Measurements from ENCODE around the gene KRT84.
A peak's percentile ranks its signal among the peaks of the same experiment; 100 is the strongest.
"Not testable (repeated sequence)": the region's sequence is repeated elsewhere in the genome, so short reads cannot be mapped to it uniquely, and the experiment has no call there.

KRT84 gene

DNA sequence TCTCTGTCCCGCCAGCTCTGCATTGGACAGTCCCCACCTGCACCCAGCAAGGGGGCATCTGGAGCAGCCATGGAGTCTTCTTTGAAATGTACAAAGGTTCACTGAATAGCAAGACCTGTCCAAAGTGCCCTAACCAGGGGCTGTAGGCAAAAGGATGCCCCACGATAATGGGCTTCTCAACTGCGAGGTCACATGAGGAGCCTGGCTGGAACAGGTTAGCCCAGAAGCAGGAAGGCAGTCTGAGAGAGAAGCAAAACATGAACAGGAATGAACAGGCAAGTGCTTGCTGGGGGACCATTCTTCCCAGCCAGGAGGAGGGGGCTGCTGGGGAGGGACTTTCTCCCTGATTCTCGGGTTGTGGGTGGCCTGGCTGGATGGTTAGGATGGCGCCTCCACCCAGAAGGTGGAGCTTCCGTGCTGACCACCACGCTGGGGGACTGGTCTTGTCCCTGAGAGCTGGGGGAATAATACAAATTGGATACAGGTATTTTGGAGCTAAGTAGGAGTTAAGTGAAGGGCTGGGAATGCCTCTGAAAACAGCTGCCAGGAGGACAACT lies 25.3 kb downstream of the KRT84 start:
- no peak for DNase-seq (ENCODE audit: low spot score)

DNA sequence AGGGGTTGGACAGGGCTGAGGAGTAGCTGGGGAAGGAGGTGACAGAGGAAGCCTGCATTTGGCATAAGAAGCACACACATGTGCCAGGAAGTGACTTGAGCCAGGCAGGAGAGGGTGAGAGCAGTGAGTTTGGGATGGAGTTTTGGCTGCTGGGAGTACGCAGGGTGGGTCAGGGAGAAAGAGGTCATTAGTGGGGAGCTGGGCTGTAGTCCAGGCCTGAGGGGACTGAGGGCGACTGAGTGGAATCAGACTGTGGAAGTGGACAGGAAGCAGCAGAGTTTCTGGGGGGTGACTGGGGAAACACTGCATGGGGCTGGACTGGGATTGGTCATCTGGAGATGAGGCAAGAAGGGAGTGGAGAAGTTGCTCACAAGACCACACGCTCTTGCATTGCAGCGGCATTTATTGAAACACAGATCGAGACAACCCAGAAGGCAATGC lies 25.8 kb downstream of the KRT84 start:
- no peak for DNase-seq (ENCODE audit: low spot score)

DNA sequence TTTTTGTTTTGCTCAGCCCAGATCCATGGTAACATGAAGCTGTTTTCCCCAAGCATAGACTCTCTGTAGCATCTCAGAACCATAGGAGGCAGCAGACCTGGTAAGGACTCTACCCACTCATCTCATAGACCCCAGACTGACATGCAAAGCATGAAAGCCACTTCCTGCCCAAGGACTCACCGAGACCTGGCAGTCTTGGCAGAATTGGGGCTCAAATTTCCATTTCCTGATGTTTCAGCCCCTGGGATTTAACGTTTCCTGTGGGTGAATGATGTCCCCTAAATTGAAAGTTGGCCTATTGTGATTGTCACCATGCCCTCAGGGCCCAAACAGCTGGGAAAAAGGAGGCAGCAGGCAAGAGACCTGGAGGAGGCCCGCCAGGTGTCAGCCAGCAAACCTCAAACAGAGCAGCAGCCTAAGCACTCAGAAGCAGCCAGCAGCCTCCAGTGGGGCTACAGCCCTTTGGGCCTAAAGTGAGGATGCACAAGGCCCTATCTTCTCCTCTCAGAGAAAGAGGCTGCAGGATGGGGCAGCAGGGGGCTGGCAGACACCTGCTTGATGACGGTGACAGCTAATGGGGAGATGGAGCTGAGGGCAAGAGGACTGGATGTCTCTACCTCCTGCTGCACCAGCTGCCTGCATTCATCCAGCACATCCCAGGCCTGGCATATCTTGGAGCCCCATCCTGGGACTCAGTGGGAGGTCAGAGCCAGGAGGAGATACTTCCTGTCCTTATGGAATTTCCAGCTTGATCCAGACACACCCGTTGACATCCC lies 26.7 kb downstream of the KRT84 start:
- no peak for DNase-seq (ENCODE audit: low spot score)

DNA sequence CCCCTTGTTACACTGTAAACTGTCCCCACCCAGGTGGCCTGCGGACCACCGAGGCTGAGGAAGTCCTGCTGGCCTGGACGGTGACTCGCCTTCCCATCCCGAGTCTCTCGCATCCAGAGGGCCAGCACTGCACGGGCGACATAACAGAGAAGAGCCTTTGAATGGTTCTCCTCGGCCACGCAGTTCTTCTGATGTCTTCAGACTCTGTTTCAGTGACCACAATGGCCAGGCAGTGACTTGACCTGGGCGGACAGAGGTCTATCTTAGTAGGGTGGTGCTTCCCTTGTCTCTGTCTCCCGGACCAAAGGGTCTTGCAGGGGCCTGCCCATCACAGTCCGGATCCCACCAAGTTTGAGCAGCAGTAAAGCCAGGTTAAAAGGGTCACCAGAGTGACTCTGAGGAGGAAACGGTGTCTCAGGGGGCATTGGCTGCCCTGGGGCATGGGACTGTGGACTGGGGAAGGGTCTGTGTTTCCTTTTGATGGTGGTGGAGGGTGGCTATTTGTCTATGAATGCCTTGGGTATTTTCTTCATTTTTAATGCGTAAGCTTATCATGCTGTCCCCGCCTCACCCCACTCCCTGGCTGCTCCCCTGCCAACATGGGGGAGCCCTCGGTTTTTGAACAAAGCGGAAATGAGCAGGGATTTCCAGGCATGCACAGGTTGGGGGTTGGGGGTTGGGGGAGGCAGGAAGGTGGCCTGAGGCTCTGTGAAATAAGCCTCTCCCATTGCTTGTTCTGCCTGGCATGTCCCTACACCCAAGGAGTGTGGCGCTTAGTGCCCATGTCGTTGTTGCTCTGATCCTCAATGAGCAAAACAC lies 28.5 kb downstream of the KRT84 start:
- DNase-seq (ENCODE audit: low spot score) = no peak

DNA sequence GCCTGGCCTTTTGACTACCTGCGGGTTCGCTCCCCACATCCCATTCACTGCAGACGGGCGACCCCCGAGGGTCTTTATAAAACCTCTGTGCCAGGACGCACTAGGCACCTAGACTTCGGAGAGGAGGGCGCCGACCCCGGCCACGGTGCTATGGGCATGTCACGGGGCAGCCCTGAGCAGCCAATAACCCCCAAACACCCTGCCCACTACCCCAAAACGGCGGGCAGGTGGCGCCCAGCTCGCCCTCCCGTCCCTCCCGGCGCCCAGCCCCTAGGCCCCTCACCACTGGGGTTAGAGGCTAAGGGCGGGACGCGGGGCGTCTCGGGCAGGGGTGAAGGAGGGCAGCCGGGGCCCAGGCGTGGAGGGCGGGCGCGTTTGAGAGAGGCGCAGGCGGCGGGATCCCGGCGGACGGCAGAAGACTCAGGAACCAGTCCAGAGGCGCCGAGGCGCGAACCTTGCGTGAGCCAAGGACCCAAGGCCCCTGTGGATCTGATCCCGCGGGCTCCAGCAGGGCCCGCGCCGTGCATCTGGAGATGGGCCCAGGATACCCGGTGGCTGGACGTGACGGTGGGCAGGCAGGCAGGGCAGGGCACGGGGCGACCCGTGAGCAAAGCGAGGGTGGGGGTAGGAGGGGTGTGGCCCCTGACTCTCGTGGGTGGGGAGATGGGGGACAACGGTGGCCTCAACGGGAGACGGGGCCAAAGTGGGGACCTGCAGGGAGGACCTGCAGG lies 29.3 kb downstream of the KRT84 start:
- no peak for DNase-seq (ENCODE audit: low spot score)

DNA sequence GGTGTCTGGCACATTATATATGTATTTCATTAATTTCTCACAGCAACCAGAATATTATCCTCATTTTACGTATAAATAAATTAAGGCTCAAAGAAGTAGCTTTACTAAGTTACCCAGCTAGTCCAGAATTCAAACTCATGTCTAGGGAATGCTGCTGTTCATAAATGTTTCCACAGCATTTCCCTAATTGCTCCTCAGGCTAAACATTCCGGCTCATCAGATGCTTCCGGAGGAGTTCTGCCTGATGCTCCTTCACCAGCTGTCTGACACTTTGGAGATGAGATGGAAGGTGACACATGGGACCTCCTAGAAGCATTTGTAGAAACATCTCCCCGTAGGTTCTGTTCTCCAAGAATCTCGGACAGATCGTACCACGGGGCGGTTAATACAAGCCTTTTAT lies 30.3 kb downstream of the KRT84 start:
- no peak for DNase-seq (ENCODE audit: low spot score)

DNA sequence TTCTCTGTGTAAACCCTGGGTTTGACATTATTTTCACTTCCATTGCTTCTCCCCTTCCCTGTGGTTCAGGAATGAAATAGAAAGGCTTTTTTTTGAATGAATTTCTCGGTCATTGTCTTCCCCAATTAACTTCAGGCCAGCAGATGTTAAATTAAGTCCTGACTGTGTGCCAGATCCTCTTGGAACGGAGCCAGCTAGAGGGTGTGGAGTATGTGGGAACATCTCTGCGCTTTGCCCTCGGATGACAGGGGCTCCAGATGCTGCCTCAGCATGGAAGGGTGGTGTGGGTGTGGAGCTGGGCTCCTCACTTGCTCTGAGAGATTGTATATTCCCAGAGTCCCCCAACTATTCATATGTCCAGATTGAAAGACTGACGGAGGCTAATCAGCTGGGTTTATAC lies 31.3 kb downstream of the KRT84 start:
- DNase-seq (ENCODE audit: low spot score) = no peak

DNA sequence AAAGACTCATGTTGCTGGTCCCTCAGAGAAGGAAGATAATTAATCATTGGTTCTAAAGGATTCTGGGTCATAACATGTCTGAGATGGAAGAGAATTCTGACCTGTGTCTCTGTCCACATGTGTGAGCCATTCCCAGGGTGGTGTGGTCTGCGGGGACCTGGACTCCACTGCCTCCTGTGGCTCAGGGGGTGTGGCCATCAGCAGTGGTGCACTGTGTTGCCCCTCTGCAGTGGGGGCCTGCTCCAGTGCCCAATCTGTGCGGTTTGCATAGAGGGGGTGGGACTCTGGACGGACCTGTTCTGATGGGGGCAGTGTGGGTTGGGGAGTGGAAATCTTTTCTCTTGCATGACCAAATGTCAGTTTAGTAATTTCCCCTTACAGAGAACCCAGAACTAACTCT lies 31.7 kb downstream of the KRT84 start:
- no peak for DNase-seq (ENCODE audit: low spot score)

DNA sequence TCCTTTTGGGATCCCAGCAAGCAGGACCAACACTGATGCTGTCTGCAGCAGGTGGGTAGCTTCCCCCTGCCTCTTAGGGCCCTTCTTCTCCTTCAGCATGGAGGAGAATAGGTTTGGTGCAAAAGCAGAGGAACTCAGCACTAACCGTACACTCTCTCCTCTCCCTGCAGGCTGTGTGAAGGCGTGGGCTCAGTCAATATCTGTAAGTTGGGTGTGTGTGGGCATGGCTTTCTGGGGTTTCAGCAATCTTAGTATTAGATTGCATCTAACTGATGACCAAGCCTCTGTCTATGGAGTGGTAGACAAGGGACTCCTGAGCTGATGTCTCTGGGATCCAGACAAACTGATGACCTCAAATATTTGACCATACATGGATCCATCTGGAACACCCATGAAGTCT lies 32.5 kb downstream of the KRT84 start:
- DNase-seq (ENCODE audit: low spot score) = no peak

DNA sequence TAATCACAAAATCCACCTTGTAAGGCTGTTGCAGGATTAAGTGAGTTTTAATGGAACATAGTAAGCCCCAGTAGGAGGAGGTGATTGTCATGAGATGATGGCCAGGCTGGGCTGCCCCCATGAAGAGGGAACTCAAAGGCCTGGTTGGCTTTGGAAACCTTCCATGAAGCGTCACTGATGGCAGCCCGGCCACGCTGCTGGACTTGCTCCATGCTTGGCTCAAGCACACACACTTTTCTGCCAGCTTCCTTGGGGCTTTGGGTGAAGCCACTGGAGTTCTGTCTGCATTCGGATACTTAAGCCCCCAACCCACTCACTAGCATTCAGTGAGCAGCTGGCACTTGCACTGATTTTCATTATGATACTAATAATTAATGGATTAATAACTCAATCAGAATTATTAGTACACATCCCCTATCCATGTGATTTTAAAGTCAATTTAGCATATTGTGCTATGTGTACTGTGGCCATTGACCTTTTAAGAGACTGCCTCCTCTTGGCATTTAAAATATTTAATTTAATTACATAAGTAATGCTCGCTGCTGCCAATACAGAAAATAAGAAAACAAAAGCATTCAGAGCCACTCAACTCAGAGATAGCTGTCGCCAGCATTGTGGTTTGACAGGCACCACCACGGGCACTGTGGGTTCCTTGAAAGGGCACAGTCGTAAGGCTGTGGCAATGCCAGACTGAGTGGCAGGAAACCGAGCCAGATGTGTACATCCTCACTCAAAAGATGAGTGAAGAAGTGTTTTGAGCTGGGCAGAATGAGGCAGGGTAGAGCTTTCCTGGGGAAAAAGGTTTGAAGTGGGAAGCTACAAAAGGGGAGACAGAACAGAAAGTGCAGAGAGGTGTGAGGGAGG lies 34.0 kb downstream of the KRT84 start:
- no peak for DNase-seq (ENCODE audit: low spot score)

DNA sequence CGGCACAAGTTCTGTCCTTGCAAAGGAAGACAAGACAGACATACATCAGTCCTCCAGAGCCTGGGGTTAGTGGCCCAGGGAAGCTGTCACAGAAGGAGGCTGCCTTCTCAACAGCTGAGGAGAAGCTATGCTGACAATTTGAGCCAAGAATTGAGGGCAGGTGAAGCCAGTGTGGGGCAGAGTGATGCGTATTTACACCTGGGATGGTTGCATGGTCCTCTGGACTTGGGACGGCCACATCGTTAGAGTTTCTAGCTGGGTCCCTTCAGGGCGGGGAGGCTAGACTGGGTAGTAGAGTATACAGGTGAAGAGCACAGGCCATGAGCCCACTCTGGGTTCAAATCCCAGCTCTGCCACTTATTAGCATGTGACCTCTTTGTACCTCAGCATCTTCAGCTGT lies 34.7 kb downstream of the KRT84 start:
- DNase-seq (ENCODE audit: low spot score) = no peak

DNA sequence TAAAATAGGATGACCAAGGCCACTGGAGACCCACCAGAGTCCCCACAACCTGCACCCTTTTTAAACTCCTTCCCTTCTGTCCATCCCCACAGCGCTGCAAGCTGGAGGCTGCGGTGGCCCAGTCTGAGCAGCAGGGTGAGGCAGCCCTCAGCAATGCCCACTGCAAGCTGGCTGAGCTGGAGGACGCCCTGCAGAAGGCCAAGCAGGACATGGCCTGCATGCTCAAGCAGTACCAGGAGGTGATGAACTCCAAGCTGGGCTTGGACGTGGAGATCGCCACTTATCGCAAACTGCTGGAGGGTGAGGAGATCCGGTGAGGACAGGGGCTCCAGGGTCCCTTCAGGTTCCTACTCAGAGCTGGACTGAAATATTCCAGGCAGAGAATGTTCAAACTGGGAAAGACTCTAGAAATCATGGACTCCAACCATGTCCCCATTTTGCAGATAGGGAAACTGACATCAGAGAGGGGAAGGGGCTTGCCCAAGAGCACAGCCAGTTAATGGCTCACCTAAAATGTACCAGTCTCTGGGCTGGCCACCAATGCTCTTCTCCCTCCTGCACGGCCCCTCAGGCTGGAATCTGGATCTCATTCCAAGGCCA lies 35.3 kb downstream of the KRT84 start:
- no peak for DNase-seq (ENCODE audit: low spot score)

DNA sequence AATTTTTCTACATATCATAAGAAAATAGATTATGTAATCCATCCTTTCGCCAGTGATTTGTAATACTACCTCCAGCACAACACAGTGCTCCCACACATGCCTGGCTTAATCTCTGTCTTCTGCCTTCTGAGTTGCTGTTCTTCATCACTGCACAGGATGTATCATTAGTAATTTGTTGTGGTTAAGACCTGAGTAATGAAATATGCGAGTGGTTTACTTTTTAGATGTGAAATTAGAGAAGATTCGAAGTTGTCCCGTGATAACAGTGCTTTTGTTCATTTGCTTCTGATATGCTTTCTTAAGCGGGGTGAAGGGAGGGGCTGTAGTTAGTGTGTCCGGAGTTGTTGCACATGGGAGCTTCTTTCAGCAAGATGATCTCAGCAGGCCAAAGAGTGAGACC lies 36.3 kb downstream of the KRT84 start:
- peak; percentile 76 for DNase-seq (ENCODE audit: low spot score)

DNA sequence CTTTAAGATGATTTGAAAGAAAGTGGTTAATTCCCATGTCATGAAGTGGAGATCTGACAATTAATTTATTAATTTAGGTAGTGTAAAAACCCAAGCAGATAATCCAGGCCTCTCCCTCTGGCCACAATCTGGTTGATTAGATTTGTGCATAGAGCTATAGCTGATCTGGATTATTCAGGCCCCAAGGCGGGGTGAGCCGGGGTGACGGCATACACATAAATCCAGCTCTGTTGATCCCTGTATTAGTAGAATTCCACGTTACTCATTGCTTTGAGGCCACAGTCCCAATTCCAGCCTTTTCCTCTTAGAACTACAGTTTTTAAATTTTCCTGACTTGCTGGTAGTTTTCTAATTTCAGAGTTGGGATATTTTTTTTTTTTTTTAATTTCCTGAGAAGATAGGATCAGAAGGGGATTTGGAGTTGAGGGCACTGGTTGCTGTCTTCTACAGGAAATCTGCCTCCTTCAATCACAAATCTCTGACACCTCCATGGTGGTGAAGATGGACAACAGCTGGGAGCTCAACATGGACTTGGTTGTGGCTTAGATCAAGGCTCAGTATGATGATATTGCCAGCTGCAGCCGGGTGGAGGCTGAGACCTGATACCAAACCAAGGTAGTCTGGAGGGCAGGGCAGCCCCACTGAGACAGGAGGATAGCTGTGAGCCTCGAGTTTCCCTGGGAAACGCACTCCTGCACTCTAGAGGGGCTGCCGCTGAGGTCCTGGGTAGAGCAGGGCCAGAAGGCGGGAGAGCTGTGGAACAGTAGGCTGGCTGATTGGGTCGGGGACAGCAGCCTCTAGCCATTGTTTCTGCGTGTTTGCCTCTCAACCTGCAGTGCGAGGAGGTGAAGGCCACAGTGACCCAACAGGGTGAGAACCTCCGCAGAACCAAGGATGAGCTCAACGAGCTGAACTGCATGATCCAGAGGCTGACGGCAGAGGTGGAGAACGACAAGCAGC lies 37.6 kb downstream of the KRT84 start:
- DNase-seq (ENCODE audit: low spot score) = no peak

DNA sequence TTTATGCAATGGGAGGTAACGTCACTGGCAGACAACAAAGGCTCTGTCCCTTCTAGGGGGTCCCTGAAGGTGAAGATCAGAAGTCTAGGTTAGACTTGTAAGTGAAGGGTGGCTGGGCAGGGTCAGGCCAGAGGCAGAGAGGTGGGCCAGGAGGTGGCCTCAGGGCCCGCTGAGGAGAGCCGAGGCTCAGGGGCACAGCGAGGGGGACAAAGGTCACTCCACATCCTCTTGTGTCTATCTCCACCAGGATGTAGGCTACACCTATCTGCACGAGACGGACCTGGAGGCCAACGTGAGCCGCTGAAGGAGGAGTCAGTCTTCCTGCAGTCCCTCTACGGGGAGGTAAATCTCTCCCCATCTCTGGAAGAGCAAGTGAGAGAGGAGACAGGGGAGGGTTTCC lies 38.4 kb downstream of the KRT84 start:
- DNase-seq (ENCODE audit: low spot score) = no peak

DNA sequence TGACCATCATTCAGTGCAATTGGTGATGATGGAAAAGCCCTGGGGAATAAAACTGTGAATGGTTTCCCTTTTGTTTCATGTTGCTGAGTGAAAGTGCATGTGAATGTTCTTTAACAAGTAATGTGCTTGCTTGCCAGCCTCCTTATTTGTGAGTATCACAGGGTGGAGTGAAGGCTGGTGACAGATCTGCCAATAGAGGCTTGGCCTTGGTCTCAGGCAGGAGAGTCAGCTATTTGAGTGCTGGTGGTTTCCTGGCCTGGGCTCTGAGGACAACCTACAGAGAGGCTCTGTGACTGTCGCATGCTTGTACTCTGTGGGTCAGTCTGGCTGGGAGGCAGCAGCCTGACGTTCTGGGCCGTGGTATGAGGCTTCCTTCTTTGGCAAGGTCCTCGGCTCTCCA lies 38.9 kb downstream of the KRT84 start:
- peak; percentile 13 for DNase-seq (ENCODE audit: low spot score)

DNA sequence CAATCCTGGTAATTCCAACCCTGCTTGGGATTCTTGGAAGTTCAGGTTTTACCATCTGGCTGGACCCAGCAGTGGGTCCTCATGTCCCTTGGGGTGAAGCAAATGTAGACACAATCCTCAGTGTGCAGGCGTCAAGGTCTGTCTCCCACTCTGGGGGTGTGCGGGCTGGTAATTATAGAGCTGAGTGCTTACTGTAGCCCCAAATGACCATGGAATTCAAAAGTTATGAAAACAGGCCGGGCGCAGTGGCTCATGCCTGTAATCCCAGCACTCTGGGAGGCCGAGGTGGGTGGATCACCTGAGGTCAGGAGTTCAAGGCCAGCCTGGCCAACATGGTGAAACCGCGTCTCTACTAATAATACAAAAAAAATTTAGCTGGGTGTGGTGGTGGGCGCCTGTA lies 40.4 kb downstream of the KRT84 start:
- not testable (repeated sequence) for DNase-seq (ENCODE audit: low spot score)

DNA sequence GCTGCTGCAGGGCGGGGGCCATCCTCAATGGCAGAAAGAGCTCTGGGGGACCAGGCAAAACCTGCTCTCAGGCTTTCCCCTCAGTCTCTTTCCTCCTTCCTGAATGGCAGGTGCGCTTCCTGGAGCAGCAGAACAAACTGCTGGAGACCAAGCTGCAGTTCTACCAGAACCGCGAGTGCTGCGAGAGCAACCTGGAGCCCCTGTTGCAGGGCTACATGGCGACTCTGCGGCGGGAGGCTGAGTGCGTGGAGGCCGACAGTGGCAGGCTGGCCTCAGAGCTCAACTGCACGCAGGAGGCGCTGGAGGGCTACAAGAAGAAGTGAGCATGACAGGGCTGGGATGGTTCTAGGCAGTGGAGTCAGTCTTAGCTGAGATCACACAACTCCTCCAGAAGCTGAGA lies 41.3 kb downstream of the KRT84 start:
- DNase-seq (ENCODE audit: low spot score) = no peak

DNA sequence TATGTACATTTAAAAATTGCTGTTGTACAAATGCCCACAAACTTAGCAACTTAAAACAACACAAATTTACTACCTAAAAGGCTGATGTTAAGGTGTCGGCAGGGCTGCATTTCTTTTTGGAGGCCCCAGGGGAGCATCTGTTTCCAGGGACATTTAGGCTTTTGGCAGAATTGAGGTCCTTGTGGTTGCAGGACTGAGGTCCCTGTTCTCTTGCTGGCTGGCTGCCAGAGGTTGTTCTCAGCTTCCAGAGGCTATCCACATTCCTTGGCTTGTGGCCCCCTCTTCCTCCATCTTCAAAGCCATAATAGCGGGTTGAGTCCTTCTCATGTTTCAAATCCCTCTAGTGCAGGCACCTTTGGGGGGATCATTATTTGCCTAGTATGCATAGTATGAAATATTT lies 41.9 kb downstream of the KRT84 start:
- DNase-seq (ENCODE audit: low spot score) = no peak
